K562 (cell line): ENCODE measurements around the gene GDNF. TPM values are rescaled to one million over a fixed set of nuclear protein-coding genes. Genes with fewer than 3 reads are reported as not detected.

Experiments
- ATAC-seq: fragments of 200-7000 bp; cut with Tn5 transposase; 3 replicates; pipeline ENCODE4 v1.9.1; 2020; ENCODE audit warnings: moderate library complexity
- BruUV-seq: library from RNA; stranded (reverse); fragments of 400-500 nt; replicated peaks from 2 replicates; lab custom pipeline; 2021; lab: Mats Ljungman, UMichigan
- CTCF ChIA-PET: fragments of 300-600 bp; formaldehyde crosslinking; extraction: SDS; loops from one replicate; lab custom pipeline; 2021; ENCODE audit warnings: low intra/inter-chr PET ratio; lab: Yijun Ruan, JAX
- POLR2A ChIA-PET: fragments of 300-600, 350-650 bp; sonication (Branson Sonifier 250); formaldehyde crosslinking; extraction: SDS; loops from one replicate; lab custom pipeline; 2021; ENCODE audit warnings: antibody characterized with exemption, inconsistent platforms; lab: Yijun Ruan, JAX
- DNase-seq, 4 experiments: peaks; one replicate each; pipeline versions ENCODE4 v3.0.0 to v3.0.0-alpha.2; 2011 to 2018; ENCODE audit warnings: low spot score in 3 of 4, mixed read lengths in 3 of 4; ENCODE audit errors: extremely low read depth in 1 of 4
- FAIRE-seq: peaks from 2 replicates; lab custom pipeline; 2011; peaks lifted over from hg19 to GRCh38; lab: Jason Lieb, UNC
- H2AFZ ChIP-seq: 2 replicates; pipeline ENCODE4 v1.6.0; 2011; ENCODE audit warnings: low read depth, low read length, control low read depth, inconsistent platforms
- H3K27ac ChIP-seq: fragments of 200-600 bp; 3 replicates; pipeline ENCODE4 v1.8.0; 2011; ENCODE audit warnings: low read depth, mild to moderate bottlenecking, control low read depth, inconsistent platforms, low read length, moderate library complexity, mixed read lengths; ENCODE audit errors: extremely low read depth
- H3K27me3 ChIP-seq, 2 experiments: fragments of 300-600 bp in 1 of 2; 2 replicates in 1 of 2; 3 replicates in 1 of 2; pipeline versions ENCODE4 v1.6.0 to v1.8.0; 2011; ENCODE audit warnings: inconsistent platforms in 2 of 2, low read length in 2 of 2, mild to moderate bottlenecking in 1 of 2, mixed read lengths in 1 of 2, moderate library complexity in 1 of 2; ENCODE audit not compliant: control insufficient read depth in 2 of 2, insufficient read depth in 2 of 2
- H3K36me3 ChIP-seq: fragments of 300-600 bp; 3 replicates; pipeline ENCODE4 v1.8.0; 2011; ENCODE audit warnings: mild to moderate bottlenecking, low read length, inconsistent platforms; ENCODE audit not compliant: control insufficient read depth, insufficient read depth
- H3K4me1 ChIP-seq, 2 experiments: fragments of 200-600 bp in 1 of 2; replicated peaks in 1 of 2; 2 replicates in 1 of 2; 3 replicates in 1 of 2; pipeline versions ENCODE4 v1.5.1 to v1.8.0; 2011; ENCODE audit warnings: inconsistent platforms in 2 of 2, low read length in 2 of 2, mild to moderate bottlenecking in 1 of 2, mixed read lengths in 1 of 2, moderate library complexity in 1 of 2; ENCODE audit not compliant: control insufficient read depth in 2 of 2, insufficient read depth in 2 of 2
- H3K4me2 ChIP-seq: 2 replicates; pipeline ENCODE4 v1.6.1; 2011; ENCODE audit warnings: low read length, control low read depth, inconsistent platforms, mixed read lengths; ENCODE audit not compliant: insufficient read depth
- H3K4me3 ChIP-seq: fragments of 200-600 bp; sonication (generic), shearing (Covaris generic); 2 replicates; pipeline ENCODE4 v1.5.1; 2016; ENCODE audit warnings: control low read depth, inconsistent platforms
- H3K79me2 ChIP-seq: fragments of 200-600 bp; 3 replicates; pipeline ENCODE4 v1.8.0; 2011; ENCODE audit warnings: low read length, inconsistent platforms; ENCODE audit not compliant: control insufficient read depth, insufficient read depth
- H3K9ac ChIP-seq, 2 experiments: 2 replicates each; pipeline versions ENCODE4 v1.6.0 to v1.6.1; 2011; ENCODE audit warnings: low read depth in 2 of 2, low read length in 2 of 2, control low read depth in 1 of 2, inconsistent platforms in 1 of 2, mild to moderate bottlenecking in 1 of 2, mixed read lengths in 1 of 2; ENCODE audit not compliant: insufficient read depth in 1 of 2
- H3K9me1 ChIP-seq: one replicate; pipeline ENCODE4 v1.6.0; 2011; ENCODE audit warnings: inconsistent platforms, mild to moderate bottlenecking, low read length, moderate library complexity; ENCODE audit not compliant: control insufficient read depth, insufficient read depth
- H3K9me3 ChIP-seq: replicated peaks from 2 replicates; pipeline ENCODE4 v1.5.1; 2011; ENCODE audit warnings: low read depth, low read length, inconsistent platforms; ENCODE audit not compliant: control insufficient read depth, insufficient read depth
- H4K20me1 ChIP-seq: replicated peaks from 2 replicates; pipeline ENCODE4 v1.6.1; 2011; ENCODE audit warnings: low read length, inconsistent platforms, mixed read lengths; ENCODE audit not compliant: control insufficient read depth, insufficient read depth
- CREB1 ChIP-seq, 2 experiments: sonication (generic) in 1 of 2; formaldehyde crosslinking in 1 of 2; IDR thresholded peaks; 2 replicates each; pipeline versions ENCODE4 v1.6.1 to v1.8.0; 2012 to 2022; ENCODE audit warnings: inconsistent platforms in 1 of 2, mild to moderate bottlenecking in 1 of 2, missing genetic modification reagents in 1 of 2, moderate library complexity in 1 of 2
- FOXK2 ChIP-seq, 2 experiments: fragments of 450-650 bp; IDR thresholded peaks in 1 of 2; conservative IDR thresholded peaks in 1 of 2; 2 replicates each; pipeline ENCODE4 v1.6.1; 2016; ENCODE audit warnings: low read depth in 2 of 2, mild to moderate bottlenecking in 1 of 2
- GTF2E2 ChIP-seq: fragments of 200-800 bp; sonication (Bioruptor generic); IDR thresholded peaks from 2 replicates; pipeline ENCODE4 v1.6.1; 2016; ENCODE audit warnings: missing genetic modification characterization, missing compliant biosample characterization
- MYC ChIP-seq, 2 experiments: fragments of 250-450 bp in 1 of 2; sonication (Bioruptor Pico) in 1 of 2; IDR thresholded peaks; 2 replicates each; pipeline versions ENCODE4 v1.5.1 to v1.6.1; 2012 to 2021; ENCODE audit warnings: low read depth in 2 of 2, borderline replicate concordance in 1 of 2, improper control_type of control experiment in 1 of 2, low read length in 1 of 2, mild to moderate bottlenecking in 1 of 2, moderate library complexity in 1 of 2
- NBN ChIP-seq: fragments of 450-650 bp; IDR thresholded peaks from 2 replicates; pipeline ENCODE4 v1.6.1; 2016; ENCODE audit warnings: low read depth, mild to moderate bottlenecking
- POLR2AphosphoS5 ChIP-seq: IDR thresholded peaks from 2 replicates; pipeline ENCODE4 v1.6.1; 2011; ENCODE audit warnings: mild to moderate bottlenecking, low read depth, low read length, moderate library complexity; ENCODE audit not compliant: control insufficient read depth, insufficient read depth
- TCFL5 ChIP-seq: fragments of 250-450 bp; sonication (Bioruptor Pico); conservative IDR thresholded peaks from 2 replicates; pipeline ENCODE4 v1.6.1; 2021; ENCODE audit warnings: mild to moderate bottlenecking, moderate library complexity, matching md5 sums
- ZBTB1 ChIP-seq: sonication (generic); formaldehyde crosslinking; IDR thresholded peaks from 2 replicates; pipeline ENCODE4 v1.8.1; 2023; ENCODE audit warnings: missing genetic modification reagents, low read depth, mild to moderate bottlenecking, borderline replicate concordance
- ZKSCAN8 ChIP-seq: fragments of 200-800 bp; sonication (Bioruptor generic); IDR thresholded peaks from 2 replicates; pipeline ENCODE4 v1.6.1; 2016; ENCODE audit warnings: missing genetic modification characterization, missing compliant biosample characterization
- ZNF778 ChIP-seq: fragments of 450-650 bp; formaldehyde crosslinking; IDR thresholded peaks from 2 replicates; pipeline ENCODE4 v1.4.0; 2020; ENCODE audit warnings: mild to moderate bottlenecking, moderate library complexity
- WGBS: fragments of 100-300 bp; shearing (Covaris generic); methylation state at CpG from one replicate; pipeline ENCODE4 v1.1.6; 2016; ENCODE audit warnings: low coverage, mixed read lengths; ENCODE audit not compliant: insufficient coverage; ENCODE audit errors: missing lambda C conversion rate; 5-methylcytosine and 5-hydroxymethylcytosine counted together
- in situ Hi-C: fragments of 300-500 bp; cut with MboI; formaldehyde crosslinking; loops from 4 replicates; pipeline ENCODE4 v1.15.0; 2018; ENCODE audit warnings: inconsistent platforms, mixed read lengths
- intact Hi-C: fragments of 100-400 bp; cut with micrococcal nuclease; formaldehyde crosslinking; loops from 2 replicates; pipeline ENCODE4 v1.14.2; 2022
- polyA plus RNA-seq, 8 experiments: library from polyadenylated mRNA; depleted of rRNA in 4 of 8; stranded (reverse) in 5 of 8; unstranded in 3 of 8; fragments of >200 nt; fragmentation: Nextera tagmentation in 2 of 8; fragmentation: Illumina TruSeq in 1 of 8; extraction: Ambion mirVana in 2 of 8; extraction: Trizol in 1 of 8; gene quantifications; 2 replicates each; pipeline versions ENCODE4 v1.2.1 to v1.2.3, GENCODE V29; 2011 to 2014; ENCODE audit warnings: inconsistent platforms in 1 of 8, missing spikeins in 1 of 8
- total RNA-seq, 7 experiments: library from RNA; depleted of rRNA in 6 of 7; stranded (reverse); fragments of >200 nt in 6 of 7; fragmentation: Illumina TruSeq in 2 of 7; extraction: Trizol in 2 of 7; gene quantifications; 2 replicates each; pipeline versions ENCODE4 v1.2.1 to v1.2.3, GENCODE V29; 2011 to 2021; ENCODE audit warnings: low replicate concordance in 1 of 7
- TF ChIP-seq, protein P1 (sequence below): fragments of 250-450 bp; sonication (Bioruptor Pico); IDR thresholded peaks from 2 replicates; pipeline ENCODE4 v1.8.0; 2021; ENCODE audit warnings: moderate library complexity, mild to moderate bottlenecking, inconsistent platforms
- TF ChIP-seq, protein P2 (sequence below): fragments of 450-650 bp; IDR thresholded peaks from 2 replicates; pipeline ENCODE4 v1.6.1; 2016; ENCODE audit warnings: low read depth

GDNF gene
- total and polyA plus RNA-seq, 9 of the 15 experiments (the other 6 are each of a cell fraction or from before 2014, with no cell fraction given) = not detected

DNA sequence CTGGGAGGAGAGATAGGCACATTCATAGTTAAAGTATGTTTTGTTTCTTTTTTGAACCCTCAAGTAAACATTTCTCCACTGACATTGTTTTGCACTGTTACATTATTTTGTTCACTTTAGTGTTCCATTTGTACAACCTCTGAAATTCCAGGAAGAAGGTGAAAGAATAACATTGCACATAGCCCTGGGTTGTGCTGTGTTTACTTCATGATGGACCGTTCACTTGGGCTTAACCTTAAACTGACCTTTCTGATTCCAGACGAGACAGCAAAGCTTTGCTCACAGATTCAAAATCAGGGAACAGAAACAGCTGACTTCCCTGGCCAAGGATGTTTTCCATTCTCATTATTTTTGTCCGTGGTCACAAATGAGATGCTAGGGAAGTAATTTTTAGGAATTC is 42.8 kb upstream of the GDNF start:
- no peak for ATAC-seq
- no peaks in the 10 kb centered on the region; a peak in 1 of 5 replicates for H3K27me3 ChIP-seq
- no peaks in the 10 kb centered on the region for H3K36me3 ChIP-seq
- H3K4me2 ChIP-seq = no peak overlapping the region
- H3K9ac ChIP-seq = no peak overlapping the region
- no peaks in the 10 kb centered on the region for H3K9me1 ChIP-seq
- CTCF ChIA-PET = no interaction called here
- H2AFZ ChIP-seq = no peak overlapping the region
- H3K4me3 ChIP-seq = no peak overlapping the region
- no peak for FAIRE-seq
- no peaks in the 10 kb centered on the region for H3K9me3 ChIP-seq
- no TSS peak for BruUV-seq
- H3K4me1 ChIP-seq = no peaks in the 10 kb centered on the region
- POLR2A ChIA-PET = interaction anchor here (0.6 to 0.7 kb wide), 2 partner anchors 192 to 282 kb away, joined by 3 read pairs; no protein-coding TSS in a partner anchor
- H3K27ac ChIP-seq = no peak overlapping the region
- in situ Hi-C loops = no loop called here
- intact Hi-C loops = no loop called here
- H3K79me2 ChIP-seq = no peaks in the 10 kb centered on the region
- 0% methylated on average over 3 of the region's 3 CpGs for WGBS
- H4K20me1 ChIP-seq = no peaks in the 10 kb centered on the region
- DNase-seq = no peak
- TF ChIP-seq FOXK2 (conservative IDR thresholded peaks at IDR 0.05 in 1 of 2, IDR thresholded peaks at IDR 0.05 in 1 of 2; ENCODE audit: low read depth in 2 of 2) = no peak
- TF ChIP-seq, protein P1, sequence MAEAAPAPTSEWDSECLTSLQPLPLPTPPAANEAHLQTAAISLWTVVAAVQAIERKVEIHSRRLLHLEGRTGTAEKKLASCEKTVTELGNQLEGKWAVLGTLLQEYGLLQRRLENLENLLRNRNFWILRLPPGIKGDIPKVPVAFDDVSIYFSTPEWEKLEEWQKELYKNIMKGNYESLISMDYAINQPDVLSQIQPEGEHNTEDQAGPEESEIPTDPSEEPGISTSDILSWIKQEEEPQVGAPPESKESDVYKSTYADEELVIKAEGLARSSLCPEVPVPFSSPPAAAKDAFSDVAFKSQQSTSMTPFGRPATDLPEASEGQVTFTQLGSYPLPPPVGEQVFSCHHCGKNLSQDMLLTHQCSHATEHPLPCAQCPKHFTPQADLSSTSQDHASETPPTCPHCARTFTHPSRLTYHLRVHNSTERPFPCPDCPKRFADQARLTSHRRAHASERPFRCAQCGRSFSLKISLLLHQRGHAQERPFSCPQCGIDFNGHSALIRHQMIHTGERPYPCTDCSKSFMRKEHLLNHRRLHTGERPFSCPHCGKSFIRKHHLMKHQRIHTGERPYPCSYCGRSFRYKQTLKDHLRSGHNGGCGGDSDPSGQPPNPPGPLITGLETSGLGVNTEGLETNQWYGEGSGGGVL (CRISPR knock-in tag) = no peak
- no peak for TF ChIP-seq ZKSCAN8 (CRISPR knock-in tag)
- TF ChIP-seq NBN = no peak
- TF ChIP-seq GTF2E2 = no peak
- TF ChIP-seq CREB1 (IDR thresholded peaks at IDR 0.05) = no peak
- TF ChIP-seq CREB1 (CRISPR knock-in tag; IDR thresholded peaks at IDR 0.05) = no peak
- no peak for TF ChIP-seq POLR2AphosphoS5
- TF ChIP-seq TCFL5 = no peak
- no peak for TF ChIP-seq ZNF778 (CRISPR knock-in tag)
- TF ChIP-seq ZBTB1 = no peak
- no peak for TF ChIP-seq MYC (IDR thresholded peaks at IDR 0.05; ENCODE audit: low read depth, low read length)
- no peak for TF ChIP-seq MYC (CRISPR knock-in tag; IDR thresholded peaks at IDR 0.05; ENCODE audit: borderline replicate concordance, low read depth)
- TF ChIP-seq, protein P2, sequence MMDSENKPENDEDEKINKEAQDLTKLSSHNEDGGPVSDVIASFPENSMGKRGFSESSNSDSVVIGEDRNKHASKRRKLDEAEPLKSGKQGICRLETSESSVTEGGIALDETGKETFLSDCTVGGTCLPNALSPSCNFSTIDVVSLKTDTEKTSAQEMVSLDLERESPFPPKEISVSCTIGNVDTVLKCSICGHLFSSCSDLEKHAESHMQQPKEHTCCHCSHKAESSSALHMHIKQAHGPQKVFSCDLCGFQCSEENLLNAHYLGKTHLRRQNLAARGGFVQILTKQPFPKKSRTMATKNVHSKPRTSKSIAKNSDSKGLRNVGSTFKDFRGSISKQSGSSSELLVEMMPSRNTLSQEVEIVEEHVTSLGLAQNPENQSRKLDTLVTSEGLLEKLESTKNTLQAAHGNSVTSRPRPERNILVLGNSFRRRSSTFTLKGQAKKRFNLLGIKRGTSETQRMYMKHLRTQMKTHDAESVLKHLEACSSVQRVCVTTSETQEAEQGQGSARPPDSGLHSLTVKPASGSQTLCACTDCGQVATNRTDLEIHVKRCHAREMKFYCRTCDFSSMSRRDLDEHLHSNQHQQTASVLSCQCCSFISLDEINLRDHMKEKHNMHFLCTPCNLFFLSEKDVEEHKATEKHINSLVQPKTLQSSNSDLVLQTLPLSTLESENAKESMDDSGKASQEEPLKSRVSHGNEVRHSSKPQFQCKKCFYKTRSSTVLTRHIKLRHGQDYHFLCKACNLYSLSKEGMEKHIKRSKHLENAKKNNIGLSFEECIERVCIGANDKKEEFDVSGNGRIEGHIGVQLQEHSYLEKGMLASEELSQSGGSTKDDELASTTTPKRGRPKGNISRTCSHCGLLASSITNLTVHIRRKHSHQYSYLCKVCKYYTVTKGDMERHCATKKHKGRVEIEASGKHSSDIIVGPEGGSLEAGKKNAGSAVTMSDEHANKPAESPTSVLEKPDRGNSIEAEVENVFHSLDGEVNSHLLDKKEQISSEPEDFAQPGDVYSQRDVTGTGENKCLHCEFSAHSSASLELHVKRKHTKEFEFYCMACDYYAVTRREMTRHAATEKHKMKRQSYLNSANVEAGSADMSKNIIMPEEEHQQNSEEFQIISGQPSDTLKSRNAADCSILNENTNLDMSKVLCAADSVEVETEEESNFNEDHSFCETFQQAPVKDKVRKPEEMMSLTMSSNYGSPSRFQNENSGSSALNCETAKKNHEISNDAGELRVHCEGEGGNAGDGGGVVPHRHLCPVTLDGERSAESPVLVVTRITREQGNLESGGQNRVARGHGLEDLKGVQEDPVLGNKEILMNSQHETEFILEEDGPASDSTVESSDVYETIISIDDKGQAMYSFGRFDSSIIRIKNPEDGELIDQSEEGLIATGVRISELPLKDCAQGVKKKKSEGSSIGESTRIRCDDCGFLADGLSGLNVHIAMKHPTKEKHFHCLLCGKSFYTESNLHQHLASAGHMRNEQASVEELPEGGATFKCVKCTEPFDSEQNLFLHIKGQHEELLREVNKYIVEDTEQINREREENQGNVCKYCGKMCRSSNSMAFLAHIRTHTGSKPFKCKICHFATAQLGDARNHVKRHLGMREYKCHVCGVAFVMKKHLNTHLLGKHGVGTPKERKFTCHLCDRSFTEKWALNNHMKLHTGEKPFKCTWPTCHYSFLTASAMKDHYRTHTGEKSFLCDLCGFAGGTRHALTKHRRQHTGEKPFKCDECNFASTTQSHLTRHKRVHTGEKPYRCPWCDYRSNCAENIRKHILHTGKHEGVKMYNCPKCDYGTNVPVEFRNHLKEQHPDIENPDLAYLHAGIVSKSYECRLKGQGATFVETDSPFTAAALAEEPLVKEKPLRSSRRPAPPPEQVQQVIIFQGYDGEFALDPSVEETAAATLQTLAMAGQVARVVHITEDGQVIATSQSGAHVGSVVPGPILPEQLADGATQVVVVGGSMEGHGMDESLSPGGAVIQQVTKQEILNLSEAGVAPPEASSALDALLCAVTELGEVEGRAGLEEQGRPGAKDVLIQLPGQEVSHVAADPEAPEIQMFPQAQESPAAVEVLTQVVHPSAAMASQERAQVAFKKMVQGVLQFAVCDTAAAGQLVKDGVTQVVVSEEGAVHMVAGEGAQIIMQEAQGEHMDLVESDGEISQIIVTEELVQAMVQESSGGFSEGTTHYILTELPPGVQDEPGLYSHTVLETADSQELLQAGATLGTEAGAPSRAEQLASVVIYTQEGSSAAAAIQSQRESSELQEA = no peak
